Right renal pelvis (tissue), 4 donors: Measurements from ENCODE around the gene TMPRSS11F. TPM values are rescaled to one million over a fixed set of nuclear protein-coding genes. Genes with fewer than 3 reads are reported as not detected.

Source experiments
- DNase-seq, 4 donors: peaks; one replicate each; pipeline ENCODE4 v3.0.0-alpha.2; 2013; ENCODE audit warnings: low read depth in 4 of 4, low spot score in 3 of 4, missing footprints in 1 of 4
- polyA plus RNA-seq, 4 donors: library from polyadenylated mRNA; unstranded; fragments of 120-200 nt; gene quantifications; one replicate each; pipeline ENCODE4 v1.2.1, GENCODE V29; 2013; ENCODE audit not compliant: insufficient read length in 4 of 4

Gene TMPRSS11F
- polyA plus RNA-seq, 4 donors, result not detected

DNA sequence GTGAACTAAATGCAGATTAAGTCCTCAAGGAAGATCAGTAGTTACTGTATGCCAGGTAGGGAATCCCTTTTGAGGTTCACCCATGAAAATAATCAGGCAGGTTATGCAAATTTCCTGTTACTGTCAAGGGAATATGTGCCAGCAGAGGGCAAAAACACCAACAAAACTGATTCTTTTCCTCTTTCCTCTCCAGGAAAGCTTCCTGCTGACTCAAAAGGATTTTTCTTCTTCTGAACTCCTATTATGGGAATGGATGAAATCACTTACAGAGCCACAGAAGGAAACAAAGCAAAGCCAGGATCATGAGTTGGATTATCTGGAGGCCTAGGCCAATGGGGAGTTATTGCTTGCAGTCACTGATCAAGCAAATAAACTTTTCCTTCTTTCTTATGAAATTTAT is 49.7 kb downstream of the TMPRSS11F start:
- no peak for DNase-seq

DNA sequence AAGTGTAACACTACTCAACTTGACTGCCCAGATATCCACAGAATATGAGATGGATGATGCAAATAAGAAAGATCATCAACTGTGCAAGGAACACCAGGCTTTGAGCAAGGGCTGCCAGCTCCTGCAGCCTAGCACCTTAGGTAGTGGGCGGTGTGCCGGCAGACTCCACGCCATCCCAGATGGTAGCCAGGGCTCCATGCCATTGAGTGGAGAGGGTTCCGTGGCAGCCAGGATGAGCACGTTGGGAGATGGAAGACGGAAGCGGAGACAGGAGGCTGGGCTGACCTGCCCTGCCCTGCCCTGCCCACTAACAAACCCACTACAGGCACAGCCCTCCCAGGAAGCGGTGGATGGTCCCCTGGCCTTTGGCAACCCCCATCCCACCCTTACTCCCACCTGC is 51.9 kb downstream of the TMPRSS11F start:
- DNase-seq, result no peak

DNA sequence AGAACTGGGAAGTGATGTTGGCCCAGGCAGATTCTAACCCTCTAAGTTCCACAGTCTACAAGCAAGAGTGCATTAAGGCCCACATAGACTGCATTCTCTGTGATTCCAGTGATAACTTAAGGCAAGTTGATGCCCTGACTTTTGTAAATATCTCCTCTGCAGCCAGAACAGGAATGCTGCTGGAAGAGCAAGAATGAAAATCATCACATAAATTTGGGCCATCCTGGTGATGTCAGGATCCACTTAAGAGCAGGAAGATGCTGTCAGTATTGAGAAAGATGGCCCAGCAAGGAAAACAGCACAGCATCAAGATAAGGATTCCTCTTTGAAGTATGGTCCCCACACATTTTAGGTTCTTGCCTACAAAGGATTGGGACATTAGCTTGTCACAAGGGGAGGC is 52.4 kb downstream of the TMPRSS11F start:
- no peak for DNase-seq

DNA sequence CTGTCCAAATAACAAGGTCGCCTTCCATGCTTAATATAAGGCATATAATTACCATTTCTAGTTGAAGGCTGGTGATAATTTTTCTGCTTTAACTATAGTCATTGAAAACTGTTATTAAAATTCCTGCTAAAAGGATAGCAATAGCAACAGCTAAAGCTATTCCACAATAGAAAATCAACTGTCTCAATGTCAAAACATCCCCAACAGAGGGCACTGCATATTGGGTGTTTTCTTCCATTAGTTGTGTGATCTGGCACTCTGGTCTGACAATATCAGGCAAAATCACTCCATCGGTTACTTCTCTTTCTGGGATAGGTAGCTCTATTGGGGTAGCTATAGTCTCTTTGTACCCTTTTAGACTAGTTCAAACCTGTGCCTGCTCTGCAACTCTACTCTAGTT is 53.5 kb downstream of the TMPRSS11F start:
- no peak for DNase-seq

DNA sequence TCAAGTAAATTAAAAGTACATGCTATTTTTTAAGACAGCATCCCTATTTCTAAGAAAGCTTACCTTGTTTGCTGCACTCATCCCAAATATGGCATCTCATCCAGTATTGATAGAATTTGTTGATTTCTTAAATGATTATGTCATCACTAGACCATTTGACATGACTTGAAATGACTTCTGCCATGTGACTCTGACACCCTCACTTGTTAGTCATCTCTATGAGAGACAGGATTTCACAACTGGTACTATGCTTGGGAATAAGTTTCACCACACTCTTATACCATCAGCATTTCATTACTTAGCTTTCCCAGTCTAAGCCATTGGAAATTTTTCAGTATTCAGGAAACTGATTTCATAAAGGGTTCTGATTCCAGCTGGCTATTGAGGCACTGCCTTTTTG is 55.3 kb downstream of the TMPRSS11F start:
- no peak for DNase-seq

DNA sequence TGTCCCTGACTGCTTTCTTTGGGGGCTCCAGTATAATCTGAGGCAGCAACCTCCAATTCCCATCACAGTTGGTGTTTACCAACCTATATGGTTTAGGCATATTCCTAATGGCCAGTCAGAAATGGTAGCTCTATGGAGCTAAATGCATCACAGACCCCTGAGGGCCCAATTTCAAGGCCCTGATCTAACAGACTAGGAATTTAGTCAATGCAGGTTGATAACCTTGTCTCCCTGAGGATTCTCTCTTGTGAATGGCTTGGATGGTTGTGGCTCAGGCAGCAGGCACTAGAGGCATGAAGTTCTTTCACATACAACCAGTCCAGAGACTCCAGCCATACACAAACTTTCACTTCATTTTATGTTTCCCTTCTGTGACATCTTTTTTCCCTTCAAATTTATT is 59.4 kb downstream of the TMPRSS11F start:
- no peak for DNase-seq

DNA sequence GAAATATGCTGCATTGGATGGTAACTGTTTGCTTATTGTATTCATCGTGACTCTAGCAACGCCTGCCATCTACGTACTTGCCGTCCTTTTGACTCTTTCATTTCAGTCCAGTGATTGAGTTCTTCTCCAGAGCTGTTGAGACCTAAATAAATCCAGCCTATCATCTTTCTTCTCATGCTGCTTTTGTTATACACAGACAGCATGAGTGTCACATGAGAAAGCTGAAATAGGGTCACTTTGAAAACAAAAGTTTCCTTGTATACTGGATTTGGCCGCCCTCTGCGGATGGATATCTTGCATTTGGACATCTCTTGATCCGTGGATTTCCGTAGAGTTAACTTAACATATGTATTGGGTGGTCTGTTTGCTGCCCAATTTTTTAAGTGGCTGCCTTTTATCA is 67.2 kb downstream of the TMPRSS11F start:
- DNase-seq, result no peak

DNA sequence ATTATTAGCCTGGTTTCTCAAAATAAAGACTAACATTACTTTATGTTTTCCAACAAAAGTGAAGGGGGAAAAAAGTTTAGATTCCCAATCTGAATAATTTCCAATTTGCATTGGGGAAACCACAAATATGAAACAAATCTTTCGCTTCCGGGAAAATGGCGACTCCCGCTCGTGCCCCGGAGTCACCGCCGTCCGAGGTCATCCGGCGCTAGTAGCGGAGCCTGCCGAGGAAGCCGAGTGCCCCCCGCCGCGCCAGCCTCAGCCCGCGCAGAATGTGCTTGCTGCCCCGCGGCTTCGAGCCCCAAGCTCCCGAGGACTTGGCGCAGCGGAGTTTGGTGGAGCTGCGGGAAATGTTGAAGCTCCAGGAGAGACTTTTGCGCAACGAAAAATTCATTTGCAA is 91.4 kb downstream of the TMPRSS11F start:
- DNase-seq, result no peak

DNA sequence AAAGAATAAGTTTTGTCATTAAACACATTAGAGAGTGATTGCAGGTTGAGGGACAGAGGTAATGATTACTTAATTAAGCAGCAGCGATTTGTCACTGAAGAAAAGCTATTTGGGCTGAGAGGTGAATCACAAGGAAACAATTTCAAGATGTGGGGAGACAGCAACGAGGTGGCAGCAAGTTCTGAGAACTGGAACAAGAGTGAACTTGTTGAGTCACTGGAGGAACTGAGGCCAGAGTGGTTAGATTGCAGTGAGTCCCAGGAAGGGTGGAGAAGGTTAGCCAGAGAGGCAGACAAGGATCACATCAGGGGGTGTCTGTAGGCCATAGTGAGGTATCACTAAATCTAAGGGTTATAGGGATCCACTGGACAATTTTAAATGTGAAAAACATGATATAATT is 108.5 kb downstream of the TMPRSS11F start:
- no peak for DNase-seq

DNA sequence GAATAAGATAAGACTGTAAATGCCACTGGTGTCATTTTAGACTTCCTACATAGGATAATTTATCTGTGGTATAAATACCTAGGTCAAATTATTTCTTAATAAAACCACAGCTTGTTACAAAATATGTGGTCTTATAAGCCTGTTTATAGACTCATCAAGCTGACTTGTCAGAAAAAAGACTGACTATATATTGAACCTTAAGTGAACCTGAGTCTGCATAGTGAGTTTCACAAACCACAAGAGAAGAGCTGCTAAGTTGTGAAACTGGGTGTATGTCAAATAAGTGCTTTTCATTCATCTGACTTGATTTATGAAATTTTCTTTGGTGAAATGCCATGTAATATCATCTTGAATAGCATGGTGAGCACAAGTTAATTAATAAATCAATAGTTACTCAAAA is 118.0 kb downstream of the TMPRSS11F start:
- DNase-seq, result no peak

Other genes starting within 250 kb of the TMPRSS11F start
- under 1 TPM in 1 of 4 donors, not detected in 3; 0.04 TPM for gene TMPRSS11D, start 245.9 kb downstream of the TMPRSS11F start, polyA plus RNA-seq
- under 1 TPM in 1 of 4 donors, not detected in 3; 0.03 TPM for gene TMPRSS11A, start 166.4 kb downstream of the TMPRSS11F start, polyA plus RNA-seq
- under 1 TPM in 1 of 4 donors, not detected in 3; 0.09 TPM for gene TMPRSS11B, start 115.8 kb upstream of the TMPRSS11F start, polyA plus RNA-seq
- gene YTHDC1, start 220.2 kb upstream of the TMPRSS11F start, polyA plus RNA-seq, result 100 to 1,000 TPM; 155 to 188 (median 177) TPM